ENCODE measurements around the gene CCM2L. TPM values are rescaled to one million over a fixed set of nuclear protein-coding genes. Genes with fewer than 3 reads are reported as not detected.

CCM2L gene
- total RNA-seq, 1 experiment from 2014 or later, result 0.32 TPM

GRCh38 chr20:31974951-31975487 is 35.2 kb upstream of the CCM2L start:
- H3K4me1 Mint-ChIP-seq (ENCODE audit: low read depth, unreplicated experiment), result no peaks in the 10 kb centered on the region
- H3K4me3 Mint-ChIP-seq (ENCODE audit: unreplicated experiment), result no peak overlapping the region
- Histone ChIP-seq H3K4me3 (ENCODE audit: low read depth, low read length) (no peak overlapping the region), H3K27me3 (replicated peaks; ENCODE audit: control insufficient read depth, insufficient read depth, low read length) (0 out of 2 replicates have a peak, but pooled peaks cover 1% of the 10 kb centered on the region), H3K9me3 (no peaks in the 10 kb centered on the region), H3K36me3 (ENCODE audit: control insufficient read depth, insufficient read depth, low read length) (no peaks in the 10 kb centered on the region), H3K4me1 (0 out of 2 replicates have a peak, but pooled peaks cover 7% of the 10 kb centered on the region)
- intact Hi-C loops (cut with micrococcal nuclease; ENCODE audit: unreplicated experiment), result loop anchor here (5.0 kb wide), 1 partner anchor 117 kb away; no protein-coding TSS in a partner anchor
- no TSS peak for BruUV-seq (replicated peaks)
- H3K27ac Mint-ChIP-seq (ENCODE audit: unreplicated experiment), result no peak overlapping the region
- no peak for DNase-seq
- no peak for TF ChIP-seq CTCF (IDR thresholded peaks at IDR 0.05; ENCODE audit: insufficient read depth in 1 of 2, low read depth in 1 of 2, low read length in 1 of 2, severe bottlenecking in 1 of 2, unreplicated experiment in 1 of 2)
- peaks cover 39% of the 10 kb centered on the region for H3K27me3 Mint-ChIP-seq (ENCODE audit: insufficient read depth, unreplicated experiment)
- ChIA-PET POLR2A (no interaction called here), CTCF (interaction anchor here (0.8 kb wide), 1 partner anchor 23 kb away, joined by 4 read pairs; the partner anchor contains the start of gene PDRG1)
- no peaks in the 10 kb centered on the region for H3K9me3 Mint-ChIP-seq (ENCODE audit: unreplicated experiment)
- H3K36me3 Mint-ChIP-seq (ENCODE audit: insufficient read depth, unreplicated experiment), result no peaks in the 10 kb centered on the region

- no peak for DNase-seq
- H3K9me3 ChIP-seq, result no peaks in the 10 kb centered on the region
- ChIA-PET POLR2A (no interaction called here), CTCF (interaction anchor here (0.8 kb wide), 1 partner anchor 24 kb away, joined by 4 read pairs; the partner anchor contains the start of gene PDRG1)
- Mint-ChIP-seq H3K36me3 (ENCODE audit: insufficient read depth, unreplicated experiment) (no peaks in the 10 kb centered on the region), H3K27ac (ENCODE audit: unreplicated experiment) (no peak overlapping the region), H3K4me3 (ENCODE audit: unreplicated experiment) (no peak overlapping the region), H3K9me3 (ENCODE audit: unreplicated experiment) (no peaks in the 10 kb centered on the region), H3K4me1 (ENCODE audit: low read depth, unreplicated experiment) (no peaks in the 10 kb centered on the region), H3K27me3 (ENCODE audit: insufficient read depth, unreplicated experiment) (peaks cover 34% of the 10 kb centered on the region)
- intact Hi-C loops (cut with micrococcal nuclease; ENCODE audit: unreplicated experiment), result loop anchor here (5.0 kb wide), 1 partner anchor 116 kb away; no protein-coding TSS in a partner anchor
- BruUV-seq (replicated peaks), result no TSS peak
- H3K27me3 ChIP-seq (replicated peaks; ENCODE audit: control insufficient read depth, insufficient read depth, low read length), result 0 out of 2 replicates have a peak, but pooled peaks cover 1% of the 10 kb centered on the region
- H3K4me1 ChIP-seq, result 0 out of 2 replicates have a peak, but pooled peaks cover 7% of the 10 kb centered on the region
- H3K4me3 ChIP-seq (ENCODE audit: low read depth, low read length), result no peak overlapping the region
- no peaks in the 10 kb centered on the region for H3K36me3 ChIP-seq (ENCODE audit: control insufficient read depth, insufficient read depth, low read length)
- no peak for TF ChIP-seq CTCF (IDR thresholded peaks at IDR 0.05; ENCODE audit: insufficient read depth in 1 of 2, low read depth in 1 of 2, low read length in 1 of 2, severe bottlenecking in 1 of 2, unreplicated experiment in 1 of 2)
Measured at GRCh38 chr20:31975874-31976273, 34.4 kb upstream of the CCM2L start.

GRCh38 chr20:31977080-31977479 is 33.2 kb upstream of the CCM2L start:
- CTCF ChIA-PET, result interaction anchor here (0.9 kb wide), 1 partner anchor 366 kb away, joined by 3 read pairs; no protein-coding TSS in a partner anchor
- intact Hi-C loops (cut with micrococcal nuclease; ENCODE audit: unreplicated experiment), result loop anchor here (5.0 kb wide), 1 partner anchor 115 kb away; no protein-coding TSS in a partner anchor

More at GRCh38 chr20:31977080-31977479, 33.2 kb upstream of the CCM2L start:
- H3K9me3 Mint-ChIP-seq (ENCODE audit: unreplicated experiment), result no peaks in the 10 kb centered on the region
- no TSS peak for BruUV-seq (replicated peaks)
- TF ChIP-seq CTCF (IDR thresholded peaks at IDR 0.05; ENCODE audit: insufficient read depth in 1 of 2, low read depth in 1 of 2, low read length in 1 of 2, severe bottlenecking in 1 of 2, unreplicated experiment in 1 of 2), result no peak
- H3K4me1 Mint-ChIP-seq (ENCODE audit: low read depth, unreplicated experiment), result no peaks in the 10 kb centered on the region
- no peaks in the 10 kb centered on the region for H3K36me3 Mint-ChIP-seq (ENCODE audit: insufficient read depth, unreplicated experiment)
- H3K27me3 Mint-ChIP-seq (ENCODE audit: insufficient read depth, unreplicated experiment), result peaks cover 37% of the 10 kb centered on the region
- no peak for DNase-seq
- 0 out of 2 replicates have a peak, but pooled peaks cover 1% of the 10 kb centered on the region for H3K27me3 ChIP-seq (replicated peaks; ENCODE audit: control insufficient read depth, insufficient read depth, low read length)
- POLR2A ChIA-PET, result no interaction called here
- H3K4me1 ChIP-seq, result 0 out of 2 replicates have a peak, but pooled peaks cover 6% of the 10 kb centered on the region
- H3K4me3 ChIP-seq (ENCODE audit: low read depth, low read length), result no peak overlapping the region
- H3K9me3 ChIP-seq, result no peaks in the 10 kb centered on the region
- no peaks in the 10 kb centered on the region for H3K36me3 ChIP-seq (ENCODE audit: control insufficient read depth, insufficient read depth, low read length)
- H3K27ac Mint-ChIP-seq (ENCODE audit: unreplicated experiment), result no peak overlapping the region
- H3K4me3 Mint-ChIP-seq (ENCODE audit: unreplicated experiment), result no peak overlapping the region

All from Caco-2 (cell line).